B cell (primary cell): Measurements from ENCODE around the gene HPCA. TPM values are rescaled to one million over a fixed set of nuclear protein-coding genes. Genes with fewer than 3 reads are reported as not detected.

Source experiments
- ATAC-seq: fragments of 200-7000 bp; cut with Tn5 transposase; one replicate; pipeline ENCODE4 v1.10.0; 2021; ENCODE audit warnings: low read depth, mild to moderate bottlenecking, moderate number of reproducible peaks, moderate library complexity
- CTCF ChIA-PET: fragments of 350-600 bp; sonication (Branson Sonifier 250); formaldehyde crosslinking; loops from one replicate; lab custom pipeline; 2021; ENCODE audit warnings: antibody characterized with exemption, inconsistent platforms; lab: Charles Lee
- POLR2A ChIA-PET: fragments of 350-600 bp; sonication (Branson Sonifier 250); formaldehyde crosslinking; loops from one replicate; lab custom pipeline; 2021; ENCODE audit warnings: antibody characterized with exemption; lab: Charles Lee
- DNase-seq: peaks from one replicate; pipeline ENCODE4 v3.0.0; 2013
- H2AFZ ChIP-seq: 2 replicates; pipeline ENCODE4 v1.6.1; 2012; ENCODE audit warnings: mild to moderate bottlenecking, low read depth, low read length; ENCODE audit not compliant: insufficient read depth, poor library complexity, severe bottlenecking
- H3K27ac ChIP-seq, 2 donors: 1 replicate in 1 of 2; 2 replicates in 1 of 2; pipeline ENCODE4 v1.5.1; 2012 to 2013; ENCODE audit warnings: low read length in 2 of 2, mild to moderate bottlenecking in 2 of 2, moderate library complexity in 1 of 2
- H3K27me3 ChIP-seq, 4 experiments: fragments of 200-600 bp in 1 of 4; sonication (generic) in 1 of 4; replicated peaks in 1 of 4; 1 replicate in 2 of 4; 2 replicates in 2 of 4; pipeline versions ENCODE4 v1.6.1 to v1.7.0; 2013 to 2016; ENCODE audit warnings: low read length in 3 of 4, mild to moderate bottlenecking in 2 of 4, mixed read lengths in 1 of 4, moderate library complexity in 1 of 4; ENCODE audit not compliant: insufficient read depth in 4 of 4, control insufficient read depth in 3 of 4; ENCODE audit errors: control extremely low read depth in 1 of 4
- H3K36me3 ChIP-seq, 2 experiments: replicated peaks in 1 of 2; 1 replicate in 1 of 2; 2 replicates in 1 of 2; pipeline versions ENCODE4 v1.6.1 to v1.7.1; 2013; ENCODE audit warnings: low read length in 1 of 2; ENCODE audit not compliant: insufficient read depth in 2 of 2, control insufficient read depth in 1 of 2; ENCODE audit errors: control extremely low read depth in 1 of 2, extremely low read depth in 1 of 2
- H3K4me1 ChIP-seq, 2 donors: fragments of 200-600 bp in 1 of 2; sonication (generic) in 1 of 2; 1 replicate in 1 of 2; 2 replicates in 1 of 2; pipeline versions ENCODE4 v1.5.1 to v1.6.1; 2013 to 2017; ENCODE audit warnings: low read length in 2 of 2; ENCODE audit not compliant: control insufficient read depth in 2 of 2, insufficient read depth in 2 of 2
- H3K4me2 ChIP-seq: replicated peaks from 2 replicates; pipeline ENCODE3; 2012; ENCODE audit warnings: mild to moderate bottlenecking, low read depth, low read length; ENCODE audit not compliant: poor library complexity, severe bottlenecking
- H3K4me3 ChIP-seq, 5 experiments: fragments of 200-600 bp in 1 of 5; sonication (generic) in 1 of 5; 1 replicate in 3 of 5; 2 replicates in 2 of 5; pipeline versions ENCODE4 v1.5.1 to v1.7.0; 2011 to 2016; ENCODE audit warnings: low read length in 4 of 5, mild to moderate bottlenecking in 4 of 5, low read depth in 2 of 5, control low read depth in 1 of 5, moderate library complexity in 1 of 5; ENCODE audit not compliant: insufficient read depth in 1 of 5; ENCODE audit errors: control extremely low read depth in 1 of 5, extremely low read depth in 1 of 5
- H3K79me2 ChIP-seq: fragments of 200-600 bp; sonication (generic); one replicate; pipeline ENCODE4 v1.6.0; 2016; ENCODE audit warnings: low read length; ENCODE audit not compliant: control insufficient read depth, insufficient read depth
- H3K9ac ChIP-seq: fragments of 200-600 bp; sonication (generic); 2 replicates; pipeline ENCODE4 v1.6.1; 2017; ENCODE audit warnings: mild to moderate bottlenecking, low read length, moderate library complexity
- H3K9me3 ChIP-seq, 3 donors: one replicate each; pipeline versions ENCODE4 v1.6.1 to v1.7.1; 2013; ENCODE audit warnings: low read length in 2 of 3; ENCODE audit not compliant: control insufficient read depth in 2 of 3, insufficient read depth in 1 of 3; ENCODE audit errors: control extremely low read depth in 1 of 3
- H4K20me1 ChIP-seq: 2 replicates; pipeline ENCODE4 v1.6.0; 2012; ENCODE audit warnings: mild to moderate bottlenecking, low read length; ENCODE audit not compliant: insufficient read depth, control insufficient read depth, poor library complexity, severe bottlenecking
- H3K27ac Mint-ChIP-seq: one replicate; pipeline ENCODE4 v1.8.0; 2021; ENCODE audit warnings: mixed read lengths
- H3K27me3 Mint-ChIP-seq: one replicate; pipeline ENCODE4 v1.8.0; 2021; ENCODE audit warnings: mixed read lengths
- H3K4me1 Mint-ChIP-seq: one replicate; pipeline ENCODE4 v1.8.0; 2021; ENCODE audit warnings: mixed read lengths
- H3K4me3 Mint-ChIP-seq: one replicate; pipeline ENCODE4 v1.8.0; 2021; ENCODE audit warnings: mixed read lengths
- H3K9me3 Mint-ChIP-seq: one replicate; pipeline ENCODE4 v1.8.0; 2022; ENCODE audit warnings: mixed read lengths; ENCODE audit not compliant: insufficient read depth
- CTCF ChIP-seq: fragments of 200-600 bp; IDR thresholded peaks from one replicate; pipeline ENCODE4 v1.8.0; 2022; ENCODE audit warnings: antibody characterized with exemption, mild to moderate bottlenecking
- EZH2 ChIP-seq: IDR thresholded peaks from 2 replicates; pipeline ENCODE4 v1.6.1; 2012; ENCODE audit warnings: borderline replicate concordance, low read depth, mild to moderate bottlenecking, moderate library complexity, low read length; ENCODE audit not compliant: insufficient read depth, poor library complexity, severe bottlenecking
- WGBS: methylation state at CpG from one replicate; pipeline ENCODE4 v1.1.5; 2013; ENCODE audit warnings: missing lambda C conversion rate; ENCODE audit not compliant: insufficient coverage; 5-methylcytosine and 5-hydroxymethylcytosine counted together
- intact Hi-C: fragments of 100-400 bp; cut with micrococcal nuclease; formaldehyde crosslinking; loops from one replicate; pipeline ENCODE4 v1.10.0; 2022
- polyA plus RNA-seq: library from polyadenylated mRNA; depleted of rRNA; stranded (reverse); fragments of >200 nt; gene quantifications from 2 replicates; pipeline ENCODE4 v1.2.3, GENCODE V29; 2012
- total RNA-seq, 2 donors: library from RNA; stranded (reverse); fragments of 120-200 nt in 1 of 2; gene quantifications; 1 replicate in 1 of 2; 2 replicates in 1 of 2; pipeline versions ENCODE4 v1.2.3 to v1.2.4, GENCODE V29; 2013 to 2022

HPCA gene
- total and polyA plus RNA-seq, 2 donors (not counting 1 experiment from before 2014, with no cell fraction given): 0.06 TPM; not detected in 1

GRCh38 chr1:32867671-32868070 lies 18.6 kb upstream of the HPCA start:
- Mint-ChIP-seq H3K4me3 (no peak overlapping the region), H3K27me3 (peaks cover 23% of the 10 kb centered on the region), H3K27ac (no peak overlapping the region), H3K4me1 (peaks cover 28% of the 10 kb centered on the region), H3K9me3 (no peaks in the 10 kb centered on the region)
- H3K27ac ChIP-seq: no peak overlapping the region
- ChIA-PET POLR2A (no interaction called here), CTCF (no interaction called here)
- ATAC-seq: no peak
- H3K4me3 ChIP-seq: no peak overlapping the region
- peaks cover 0 to 8% of the 10 kb centered on the region in 2 experiments for H3K36me3 ChIP-seq
- H3K4me2 ChIP-seq: no peak overlapping the region
- peaks cover 4% of the 10 kb centered on the region for H4K20me1 ChIP-seq
- H3K9me3 ChIP-seq: peaks cover 0 to 3% (median 0%) of the 10 kb centered on the region in 3 donors
- intact Hi-C loops: no loop called here
- H3K4me1 ChIP-seq: peaks cover 22% of the 10 kb centered on the region in 2 donors
- peaks cover 0 to 30% (median 14%) of the 10 kb centered on the region in 4 experiments for H3K27me3 ChIP-seq
- H2AFZ ChIP-seq: no peak overlapping the region
- no peak for TF ChIP-seq EZH2
- TF ChIP-seq CTCF: no peak
- DNase-seq: no peak
- no CpG with 5 or more reads among the region's 7 CpGs for WGBS
- no peaks in the 10 kb centered on the region for H3K79me2 ChIP-seq
- H3K9ac ChIP-seq: no peak overlapping the region

GRCh38 chr1:32868085-32868484 lies 18.2 kb upstream of the HPCA start:
- Histone ChIP-seq H2AFZ (no peak overlapping the region), H3K9me3 (peaks cover 0 to 3% (median 0%) of the 10 kb centered on the region in 3 donors), H3K27me3 (peaks cover 0 to 33% (median 14%) of the 10 kb centered on the region in 4 experiments), H3K4me2 (no peak overlapping the region), H4K20me1 (peaks cover 4% of the 10 kb centered on the region), H3K4me1 (peaks cover 25% of the 10 kb centered on the region in 2 donors), H3K36me3 (peaks cover 0 to 6% of the 10 kb centered on the region in 2 experiments), H3K79me2 (no peaks in the 10 kb centered on the region), H3K27ac (no peak overlapping the region), H3K9ac (no peak overlapping the region), H3K4me3 (no peak overlapping the region)
- H3K27me3 Mint-ChIP-seq: peaks cover 25% of the 10 kb centered on the region
- DNase-seq: no peak
- TF ChIP-seq CTCF (no peak), EZH2 (no peak)
- peaks cover 31% of the 10 kb centered on the region for H3K4me1 Mint-ChIP-seq
- no peak overlapping the region for H3K4me3 Mint-ChIP-seq
- no peak for ATAC-seq
- POLR2A ChIA-PET: no interaction called here
- 96% methylated on average over 9 of the region's 13 CpGs for WGBS
- CTCF ChIA-PET: no interaction called here
- intact Hi-C loops: no loop called here
- no peak overlapping the region for H3K27ac Mint-ChIP-seq
- H3K9me3 Mint-ChIP-seq: no peaks in the 10 kb centered on the region
